Type B pancreatic cell (in vitro differentiated cells): ENCODE data around the gene SMLR1. TPM values are rescaled to one million over a fixed set of nuclear protein-coding genes. Genes with fewer than 3 reads are reported as not detected.

Source experiments
- DNase-seq: peaks from one replicate; pipeline ENCODE4 v3.0.0; 2021; ENCODE audit warnings: mixed read lengths; ENCODE audit not compliant: unreplicated experiment; ENCODE audit errors: extremely low spot score
- H3K27ac Mint-ChIP-seq: 2 replicates; pipeline ENCODE4 v1.8.0; 2021; ENCODE audit warnings: mild to moderate bottlenecking, mixed read lengths
- H3K27me3 Mint-ChIP-seq: 2 replicates; pipeline ENCODE4 v1.8.0; 2021; ENCODE audit warnings: mixed read lengths
- H3K36me3 Mint-ChIP-seq: 2 replicates; pipeline ENCODE4 v1.8.0; 2021; ENCODE audit warnings: mixed read lengths
- H3K4me1 Mint-ChIP-seq: one replicate; pipeline ENCODE4 v1.8.0; 2021; ENCODE audit warnings: mixed read lengths; ENCODE audit not compliant: unreplicated experiment
- H3K4me3 Mint-ChIP-seq: 2 replicates; pipeline ENCODE4 v1.8.0; 2021; ENCODE audit warnings: mild to moderate bottlenecking, mixed read lengths
- H3K9me3 Mint-ChIP-seq: 2 replicates; pipeline ENCODE4 v1.8.0; 2021; ENCODE audit warnings: mixed read lengths
- CTCF ChIP-seq: fragments of 200-600 bp; sonication (generic); conservative IDR thresholded peaks from 2 replicates; pipeline ENCODE4 v1.5.0; 2021; ENCODE audit warnings: antibody characterized with exemption, mild to moderate bottlenecking
- total RNA-seq: library from RNA; stranded (reverse); gene quantifications from 2 replicates; pipeline ENCODE4 v1.2.1, GENCODE V29; 2021; ENCODE audit warnings: low replicate concordance

SMLR1 gene
- total RNA-seq, 1 donor from 2014 or later, result 0.53 TPM

GRCh38 chr6:130815200-130816071, 11.8 kb upstream of the SMLR1 start:
- no peak overlapping the region for H3K27ac Mint-ChIP-seq
- H3K27me3 Mint-ChIP-seq, result no peaks in the 10 kb centered on the region
- H3K4me1 Mint-ChIP-seq, result peaks cover 3% of the 10 kb centered on the region
- no peak for DNase-seq
- H3K4me3 Mint-ChIP-seq, result no peak overlapping the region
- H3K36me3 Mint-ChIP-seq, result no peaks in the 10 kb centered on the region
- no peak for TF ChIP-seq CTCF
- peaks cover 8% of the 10 kb centered on the region for H3K9me3 Mint-ChIP-seq

- Mint-ChIP-seq H3K4me1 (no peaks in the 10 kb centered on the region), H3K27me3 (peaks cover 6% of the 10 kb centered on the region), H3K9me3 (peaks cover 14% of the 10 kb centered on the region), H3K27ac (no peak overlapping the region), H3K36me3 (no peaks in the 10 kb centered on the region), H3K4me3 (no peak overlapping the region)
- DNase-seq, result no peak
- TF ChIP-seq CTCF, result no peak
Observed at GRCh38 chr6:130822736-130823135, 4.5 kb upstream of the SMLR1 start.

GRCh38 chr6:130824978-130825694, 2.1 kb upstream of the SMLR1 start:
- H3K4me3 Mint-ChIP-seq, result no peak overlapping the region
- peaks cover 9% of the 10 kb centered on the region for H3K9me3 Mint-ChIP-seq
- H3K27me3 Mint-ChIP-seq, result peaks cover 6% of the 10 kb centered on the region
- no peaks in the 10 kb centered on the region for H3K4me1 Mint-ChIP-seq
- no peak for DNase-seq
- TF ChIP-seq CTCF, result no peak
- H3K27ac Mint-ChIP-seq, result no peak overlapping the region
- no peaks in the 10 kb centered on the region for H3K36me3 Mint-ChIP-seq

- no peak for DNase-seq
- Mint-ChIP-seq H3K4me1 (no peaks in the 10 kb centered on the region), H3K9me3 (peaks cover 5% of the 10 kb centered on the region), H3K27me3 (peaks cover 6% of the 10 kb centered on the region), H3K27ac (no peak overlapping the region), H3K36me3 (no peaks in the 10 kb centered on the region), H3K4me3 (no peak overlapping the region)
- no peak for TF ChIP-seq CTCF
Observed at GRCh38 chr6:130825772-130826441, 1.3 kb upstream of the SMLR1 start.

- no peaks in the 10 kb centered on the region for H3K9me3 Mint-ChIP-seq
- peaks cover 6% of the 10 kb centered on the region for H3K27me3 Mint-ChIP-seq
- H3K27ac Mint-ChIP-seq, result no peak overlapping the region
- TF ChIP-seq CTCF, result no peak
- no peaks in the 10 kb centered on the region for H3K36me3 Mint-ChIP-seq
- DNase-seq, result no peak
- no peaks in the 10 kb centered on the region for H3K4me1 Mint-ChIP-seq
- no peak overlapping the region for H3K4me3 Mint-ChIP-seq
Observed at GRCh38 chr6:130826442-130827246, 562 bp upstream of the SMLR1 start.
